Measurements from ENCODE around the gene MCTP2.
A peak's percentile ranks its signal among the peaks of the same experiment; 100 is the strongest.
"Not testable (repeated sequence)": the region's sequence is repeated elsewhere in the genome, so short reads cannot be mapped to it uniquely, and the experiment has no call there.

The MCTP2 gene

DNA sequence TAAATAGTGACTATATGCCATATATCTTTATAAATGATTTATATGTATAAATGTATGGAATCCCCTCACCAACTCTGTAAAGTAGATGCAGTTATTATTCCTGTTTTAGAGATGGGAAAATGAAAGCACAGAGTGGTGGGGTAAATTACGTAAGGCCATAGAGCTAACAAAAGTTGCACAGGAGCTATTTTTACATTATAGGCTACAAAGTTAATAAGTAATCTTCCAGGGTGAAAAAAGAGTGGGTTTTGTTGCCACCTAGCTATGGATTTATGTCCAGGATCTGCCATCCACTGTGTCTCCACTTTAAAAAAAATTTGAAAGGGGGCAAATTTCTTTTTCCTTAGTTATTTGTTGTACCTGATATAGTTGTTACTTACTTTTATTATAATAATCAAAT is 235.7 kb downstream of the MCTP2 start:
- no peak for DNase-seq

DNA sequence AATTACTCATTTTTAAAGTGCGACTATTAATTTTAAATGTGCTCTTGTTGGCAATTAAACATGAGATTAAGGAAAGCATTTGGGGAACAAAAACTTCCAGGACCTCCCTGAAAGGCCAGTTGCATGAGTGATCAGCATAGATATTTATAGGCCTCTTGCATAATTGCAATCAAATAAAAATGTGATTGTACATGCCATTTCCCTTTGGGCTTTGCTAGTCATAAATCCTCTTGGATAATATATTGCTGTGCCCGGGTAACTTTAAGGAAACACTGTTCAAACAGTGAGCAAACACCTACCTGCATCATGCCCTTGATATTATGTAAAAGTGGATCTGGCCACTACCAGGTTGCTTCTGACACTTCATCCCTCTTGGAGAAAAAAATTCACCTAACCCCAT is 239.1 kb downstream of the MCTP2 start:
- no peak for DNase-seq

DNA sequence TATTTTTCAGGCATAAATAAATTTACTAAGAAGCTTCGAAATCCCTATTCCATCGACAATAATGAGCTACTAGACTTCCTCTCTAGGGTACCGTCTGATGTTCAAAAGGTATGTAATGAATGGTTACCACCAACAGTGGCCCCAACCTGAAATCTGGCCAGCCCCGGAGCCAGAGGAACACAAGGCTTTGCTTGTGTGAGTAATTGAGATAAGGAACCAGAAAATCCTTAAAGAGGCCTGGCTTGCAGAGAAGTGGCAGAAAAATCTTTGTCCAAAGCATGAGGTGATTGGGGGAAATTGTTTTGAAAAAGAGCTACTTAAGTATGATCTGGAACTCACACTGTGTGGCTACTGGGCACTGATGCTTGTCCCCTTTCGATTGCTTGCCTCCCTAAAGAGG is 245.3 kb downstream of the MCTP2 start:
- no peak for DNase-seq

DNA sequence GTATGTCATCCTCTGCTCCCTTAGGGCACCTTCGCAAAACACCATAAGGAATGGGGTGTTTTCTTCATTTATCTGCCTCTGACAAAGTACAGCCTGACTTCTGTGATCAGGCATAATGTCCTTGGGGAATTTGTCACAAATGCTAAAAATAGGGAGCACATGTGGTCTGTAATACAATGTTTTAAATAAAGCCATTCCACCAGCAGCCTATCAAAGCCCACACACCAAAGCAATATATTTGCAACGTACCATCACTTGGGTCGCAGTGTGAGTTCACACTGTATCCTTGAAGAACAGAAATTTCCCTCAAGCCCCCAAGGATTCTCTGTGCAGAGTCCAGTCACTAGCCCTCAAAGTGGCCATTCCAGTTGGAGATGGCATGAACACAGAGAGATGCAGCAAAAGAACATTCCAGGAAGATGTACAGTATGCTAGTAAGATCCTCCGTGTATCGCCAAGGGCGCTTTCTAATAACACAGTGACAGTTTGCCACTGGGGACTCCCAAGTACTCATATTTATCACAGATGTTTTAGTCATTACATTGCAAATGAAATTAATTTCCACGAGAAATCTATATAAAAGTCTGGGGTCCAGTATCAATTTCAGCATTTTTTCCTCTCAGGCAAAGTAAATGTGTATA is 246.7 kb downstream of the MCTP2 start:
- no peak for DNase-seq

DNA sequence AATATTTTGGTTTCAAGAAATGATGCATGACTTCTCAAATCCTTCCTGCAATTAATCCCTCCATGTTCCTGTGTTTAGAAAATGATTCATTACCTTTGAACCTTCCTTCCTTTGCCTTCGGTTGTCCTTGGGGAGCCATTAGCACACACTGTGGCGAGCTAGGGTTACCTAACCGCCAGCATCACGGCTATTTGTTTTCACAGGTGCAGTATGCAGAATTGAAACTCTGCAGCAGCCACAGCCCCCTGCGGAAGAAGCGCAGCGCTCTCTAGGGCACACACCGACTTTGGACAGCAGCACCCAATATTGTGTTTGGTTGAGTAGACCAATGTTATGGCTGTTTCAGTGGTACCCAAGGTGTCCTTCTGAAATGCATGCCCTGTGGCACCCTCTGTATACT is 247.4 kb downstream of the MCTP2 start:
- DNase-seq, result peak; percentile 42 to 74

DNA sequence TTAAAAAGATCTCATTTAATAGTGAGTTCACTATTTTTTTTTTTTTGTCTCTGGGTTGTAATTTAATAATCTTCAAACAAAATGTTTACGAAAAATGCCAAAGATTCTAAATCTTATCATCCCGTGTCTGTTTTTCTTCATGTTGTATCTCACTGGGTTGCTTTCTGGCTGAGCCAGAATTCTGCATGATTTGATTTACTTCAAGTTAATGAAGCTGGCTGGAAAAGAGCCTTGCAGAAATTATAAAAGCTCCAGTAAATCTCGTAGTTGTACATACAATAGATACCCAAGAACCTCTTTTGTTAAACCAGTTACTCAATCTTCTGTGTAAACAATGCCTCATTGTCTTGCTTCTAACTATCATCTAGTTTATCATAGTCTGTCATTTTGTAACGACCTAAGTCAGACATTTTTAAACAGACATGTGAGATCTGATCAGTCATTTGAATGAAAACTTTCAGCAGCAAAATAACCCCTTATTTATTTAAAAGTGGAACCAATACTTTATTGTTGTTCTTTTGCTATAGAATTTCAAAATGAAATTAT is 249.0 kb downstream of the MCTP2 start:
- DNase-seq, result peak in 1 of 2 experiments; percentile 22

DNA sequence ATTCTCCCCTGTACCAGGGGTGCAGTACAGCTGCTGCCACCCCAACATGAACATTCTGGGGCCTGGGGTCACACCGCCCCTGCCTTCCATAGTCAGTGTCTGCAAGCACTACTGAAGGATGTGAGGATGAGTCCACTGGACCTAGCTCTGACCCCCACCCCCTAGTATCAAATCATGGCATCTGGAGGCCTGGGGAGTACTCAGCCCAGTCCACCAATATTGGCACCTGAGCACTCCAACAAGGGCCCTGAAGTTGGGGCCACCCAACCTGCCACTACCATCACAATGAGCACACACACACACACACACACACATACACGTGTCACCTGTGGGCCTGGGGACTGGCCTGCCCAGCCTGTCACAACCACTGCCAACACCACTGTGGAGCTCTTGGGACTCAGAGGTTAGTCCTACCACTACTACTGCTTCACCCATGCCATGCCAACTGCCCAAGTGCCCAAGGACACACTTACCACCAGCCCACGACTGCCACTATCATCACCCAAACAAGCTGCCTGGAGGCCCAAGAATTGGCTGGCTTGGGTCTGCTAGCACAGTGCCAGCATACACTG is 253.9 kb downstream of the MCTP2 start:
- DNase-seq, result no peak

DNA sequence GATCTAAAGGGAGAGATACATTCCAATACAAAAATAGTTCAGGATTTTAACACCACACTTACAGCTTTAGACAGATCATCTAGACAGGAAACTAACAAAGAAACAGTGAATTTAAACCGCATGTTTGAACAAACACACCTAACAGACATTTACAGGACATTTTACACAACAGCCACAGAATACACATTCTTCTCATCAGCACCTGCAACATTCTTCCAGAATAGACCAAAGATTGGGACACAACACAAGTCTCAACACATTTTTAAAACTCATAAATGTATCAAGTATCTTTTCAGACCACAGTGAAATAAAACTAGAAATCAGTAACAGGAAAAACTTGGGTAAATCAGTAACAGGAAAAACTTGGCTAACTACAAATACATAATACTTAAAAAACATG is 256.3 kb downstream of the MCTP2 start:
- no peak for DNase-seq

DNA sequence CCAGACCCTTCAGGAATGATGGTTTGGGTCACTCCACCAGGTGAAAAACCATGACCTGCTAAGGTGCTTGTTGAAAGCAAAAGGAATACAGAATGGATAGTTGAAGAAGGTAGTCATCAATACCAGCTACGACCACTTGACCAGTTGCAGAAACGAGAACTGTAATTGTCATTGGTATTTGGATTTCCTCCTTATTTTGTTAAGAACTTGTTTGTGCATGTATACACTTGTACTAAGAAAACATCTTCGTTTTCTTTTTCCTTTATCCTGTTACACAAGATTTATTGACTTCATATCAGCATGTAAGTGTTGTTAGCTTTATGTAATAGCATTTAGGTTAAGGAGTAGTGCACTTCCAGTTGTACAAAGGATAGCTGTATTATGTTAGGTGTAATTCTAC is 261.8 kb downstream of the MCTP2 start:
- no peak for DNase-seq

DNA sequence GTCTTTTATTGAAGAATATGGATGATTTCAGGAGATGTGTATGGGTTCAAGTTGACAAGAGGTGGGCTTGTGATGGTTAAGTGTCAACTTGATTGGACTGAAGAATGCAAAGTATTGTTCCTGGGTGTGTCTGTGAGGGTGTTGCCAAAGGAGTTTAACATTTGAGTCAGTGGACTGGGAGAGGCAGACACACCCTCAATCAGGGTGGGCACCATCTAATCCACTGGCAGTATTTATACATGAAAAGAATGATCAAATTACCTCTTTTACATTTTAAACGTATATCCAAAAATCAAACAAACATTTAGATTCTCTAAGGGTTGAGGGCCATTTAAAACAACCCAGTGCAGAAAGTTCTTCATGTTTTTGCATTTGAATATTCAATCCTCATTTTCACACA is 262.2 kb downstream of the MCTP2 start:
- DNase-seq, result not testable (repeated sequence)

DNA sequence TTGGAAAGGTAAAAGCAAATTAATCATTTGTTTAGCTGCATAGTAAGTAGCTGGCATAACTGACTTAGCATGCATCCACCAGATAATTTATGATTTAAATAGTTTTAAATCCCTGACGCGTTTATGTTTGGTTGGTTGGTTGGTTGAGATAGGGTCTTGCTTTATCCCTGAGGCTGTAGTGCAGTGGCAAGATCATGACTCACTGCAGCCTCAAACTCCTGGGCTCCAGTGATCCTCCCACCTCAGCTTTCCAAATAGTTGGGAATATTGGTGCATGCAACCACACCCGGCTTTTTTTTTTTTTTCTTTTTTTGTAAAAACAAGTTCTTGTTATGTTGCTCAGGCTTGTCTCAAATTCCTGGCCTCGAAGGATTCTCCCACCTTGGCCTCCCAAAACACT is 263.4 kb downstream of the MCTP2 start:
- DNase-seq, result no peak

DNA sequence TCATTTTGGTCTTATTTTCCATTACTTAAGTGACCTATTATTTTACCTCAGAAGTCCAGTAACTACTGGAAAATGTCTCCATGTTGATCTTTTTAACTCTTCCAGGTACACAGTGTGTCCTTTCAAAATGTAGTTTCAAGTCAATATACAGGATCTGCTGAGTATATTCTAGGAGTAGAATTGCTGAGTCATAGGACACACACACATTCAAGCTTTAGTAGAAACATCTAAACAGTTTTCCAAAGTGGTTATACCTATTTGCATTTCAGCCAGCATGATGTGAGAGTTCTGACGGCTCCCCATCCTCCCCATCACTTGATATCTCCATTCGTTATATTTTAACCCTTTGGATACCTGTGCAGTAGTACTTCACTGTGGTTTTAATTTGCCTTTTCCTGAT is 271.9 kb downstream of the MCTP2 start:
- no peak for DNase-seq

DNA sequence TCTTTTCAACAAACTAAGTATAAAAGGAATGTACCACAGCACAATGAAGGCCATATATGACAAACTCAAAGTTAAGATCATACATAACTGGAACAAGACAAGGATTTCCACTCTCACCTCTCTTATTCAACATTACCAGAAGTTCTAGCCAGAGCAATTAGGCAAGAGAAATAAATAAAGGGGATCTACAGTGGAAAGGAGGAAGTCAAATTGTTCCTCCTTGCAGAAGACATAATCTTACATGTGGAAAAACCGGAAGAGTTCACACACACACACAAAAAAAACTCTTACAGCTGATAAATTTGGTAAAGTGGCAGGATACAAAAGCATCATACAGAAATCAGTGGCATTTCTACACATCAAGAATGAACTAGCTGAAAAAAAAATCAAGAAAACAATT is 277.9 kb downstream of the MCTP2 start:
- no peak for DNase-seq

DNA sequence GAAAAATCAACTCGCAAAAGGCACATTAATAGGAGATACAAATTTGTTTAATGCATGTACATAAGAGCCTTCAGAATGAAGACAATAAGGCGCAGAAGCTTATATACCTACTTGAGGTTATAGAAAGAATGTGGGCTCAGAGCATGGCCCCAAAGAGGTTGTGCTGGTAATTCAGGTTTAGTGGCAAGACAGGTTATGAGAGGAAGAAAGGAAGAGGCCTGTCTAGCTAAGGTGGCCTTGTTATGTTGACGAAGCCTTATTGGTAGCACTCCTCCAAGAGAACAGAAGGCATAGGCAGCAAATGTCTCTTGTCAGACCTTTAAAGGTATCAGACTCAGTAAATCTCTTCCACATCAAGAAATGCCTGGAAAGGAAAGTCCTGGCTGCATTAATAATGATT is 290.8 kb downstream of the MCTP2 start:
- no peak for DNase-seq

DNA sequence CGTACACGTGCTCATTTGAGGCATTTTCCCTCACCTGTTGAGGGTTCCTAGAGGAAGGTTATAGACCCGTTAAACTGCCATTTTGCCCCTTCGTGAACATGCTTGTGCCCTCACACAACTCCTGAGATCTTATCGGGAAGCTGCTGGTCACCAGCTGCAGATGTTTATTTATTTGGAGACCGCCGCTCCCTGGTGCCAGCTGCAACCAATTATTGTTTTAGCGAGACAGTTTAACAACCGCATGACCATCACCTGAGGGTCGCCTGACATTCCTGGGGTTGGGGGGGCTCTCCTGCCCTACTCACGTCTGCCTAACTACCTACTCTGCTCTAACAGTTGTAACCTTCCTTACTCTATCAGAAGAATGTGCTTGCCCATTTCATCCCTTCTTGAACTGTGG is 292.5 kb downstream of the MCTP2 start:
- DNase-seq, result no peak

DNA sequence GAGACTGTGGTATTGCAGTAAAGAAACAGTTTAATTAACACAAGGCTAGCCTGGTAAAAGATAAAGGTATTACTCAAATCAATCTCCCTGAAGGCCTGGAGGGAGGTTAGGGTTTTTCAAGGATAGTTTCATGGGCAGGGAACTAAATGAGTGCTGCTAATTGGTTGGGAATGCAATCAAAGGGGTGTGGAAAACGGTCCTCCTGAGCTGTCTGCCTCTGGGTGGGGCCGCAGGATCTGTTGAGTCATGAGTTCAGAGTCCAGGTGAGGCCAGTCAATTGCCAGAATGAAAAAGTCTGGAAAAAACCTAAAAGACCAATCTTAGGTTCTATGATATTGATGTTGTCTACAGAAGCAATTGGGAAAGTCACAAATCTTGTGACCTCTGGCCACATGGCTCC is 293.2 kb downstream of the MCTP2 start:
- DNase-seq, result no peak

DNA sequence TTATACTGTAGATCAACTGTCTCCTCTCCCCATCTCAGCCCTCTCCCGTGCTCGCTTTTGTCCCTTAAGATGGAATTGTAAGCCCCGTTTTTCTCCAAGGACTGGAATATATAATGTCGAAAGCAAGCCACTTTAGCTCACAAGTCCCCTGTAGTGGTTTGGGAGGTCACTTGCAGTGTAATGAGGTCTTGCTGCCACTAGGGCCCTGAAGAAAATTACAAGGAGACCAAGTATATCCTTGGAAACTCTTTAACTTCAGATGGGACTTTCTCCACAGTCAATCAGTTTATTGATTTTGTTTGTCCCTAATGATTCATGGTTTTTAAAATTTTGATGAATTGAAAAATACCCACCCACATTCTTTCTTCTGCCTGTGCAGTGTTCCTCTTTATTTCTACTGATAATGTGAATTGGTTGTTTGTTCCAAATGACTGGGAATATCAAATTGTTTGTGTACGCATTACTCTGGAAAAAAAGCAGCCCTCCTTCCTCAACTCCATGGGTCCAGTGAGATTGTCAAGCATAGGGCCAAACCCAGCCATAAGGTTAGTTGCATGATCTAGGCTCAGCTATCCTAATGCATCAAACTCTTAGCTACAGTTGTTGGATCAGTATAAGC is 294.8 kb downstream of the MCTP2 start:
- no peak for DNase-seq

DNA sequence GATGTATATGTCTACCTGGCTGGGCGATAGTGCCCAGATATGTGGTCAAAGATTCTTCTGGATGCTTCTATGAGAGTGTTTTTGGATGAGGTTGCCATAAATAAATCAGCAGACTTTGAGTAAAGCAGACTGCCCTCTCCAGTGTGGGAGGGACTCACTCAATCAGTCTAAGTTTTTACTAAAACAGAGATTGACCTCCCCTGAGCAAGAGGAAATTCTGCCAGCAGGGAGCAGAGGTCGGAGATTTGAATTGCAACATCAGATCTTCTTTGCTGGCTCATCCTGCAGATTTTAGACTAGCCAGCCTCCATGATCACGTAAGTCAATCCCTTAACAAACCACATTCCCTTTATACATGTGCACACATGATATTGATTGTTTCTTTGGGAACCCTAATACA is 300.9 kb downstream of the MCTP2 start:
- DNase-seq, result no peak
